Left lung (tissue), 10 donors: ENCODE results near the gene MAGT1. TPM values are rescaled to one million over a fixed set of nuclear protein-coding genes. Genes with fewer than 3 reads are reported as not detected.
"Not testable (repeated sequence)": the region's sequence is repeated elsewhere in the genome, so short reads cannot be mapped to it uniquely, and the experiment has no call there.

Experiments used
- ATAC-seq: fragments of 200-7000 bp; cut with Tn5 transposase; one replicate; pipeline ENCODE4 v1.9.1; 2020; ENCODE audit warnings: moderate library complexity
- DNase-seq, 4 donors: peaks; one replicate each; pipeline ENCODE4 v3.0.0-alpha.2; 2013 to 2020
- H3K27ac ChIP-seq, 2 donors: fragments of 200-600 bp; sonication (generic) in 1 of 2; one replicate each; pipeline versions ENCODE4 v1.5.0 to v1.8.0; 2020 to 2021
- H3K27me3 ChIP-seq, 2 donors: fragments of 200-600 bp; sonication (generic) in 1 of 2; one replicate each; pipeline versions ENCODE4 v1.5.0 to v1.8.0; 2020 to 2021
- H3K36me3 ChIP-seq, 2 donors: fragments of 200-600 bp; sonication (generic) in 1 of 2; one replicate each; pipeline versions ENCODE4 v1.5.0 to v1.8.0; 2020 to 2021
- H3K4me1 ChIP-seq, 2 donors: fragments of 200-600 bp; one replicate each; pipeline ENCODE4 v1.8.0; 2021
- H3K4me3 ChIP-seq, 2 donors: fragments of 200-600 bp; sonication (generic) in 1 of 2; one replicate each; pipeline versions ENCODE4 v1.5.0 to v1.8.0; 2020 to 2021; ENCODE audit warnings: mild to moderate bottlenecking in 1 of 2
- H3K9me3 ChIP-seq, 2 donors: fragments of 200-600 bp; sonication (generic) in 1 of 2; one replicate each; pipeline versions ENCODE4 v1.5.0 to v1.8.0; 2020 to 2021
- intact Hi-C, 2 donors: fragments of 100-400 bp; cut with DNase I; formaldehyde crosslinking; loops; one replicate each; pipeline versions ENCODE4 v1.11.2 to v1.14.2; 2022
- polyA plus RNA-seq, 6 donors: library from polyadenylated mRNA; unstranded; fragments of 120-200 nt; gene quantifications; one replicate each; pipeline ENCODE4 v1.2.1, GENCODE V29; 2013; ENCODE audit not compliant: insufficient read length in 6 of 6
- total RNA-seq, 2 donors: library from RNA; stranded (reverse); fragmentation: NEBNext Ultra II Directional; extraction: Animal tissue kit (Norgen Biotek cat#: 25700); gene quantifications; one replicate each; pipeline ENCODE4 v1.2.1, GENCODE V29; 2021
- TF ChIP-seq, protein P1 (sequence below), 2 donors: fragments of 200-600 bp; sonication (generic) in 1 of 2; IDR thresholded peaks; one replicate each; pipeline versions ENCODE4 v1.5.0 to v1.8.0; 2021; ENCODE audit warnings: antibody characterized with exemption in 2 of 2
- donor health status: DM: no; HTN: yes; CAD: no.
- donor health status: DM: no; HTN: no; CAD: no.

MAGT1 gene
- total and polyA plus RNA-seq, 8 donors: 61.1 to 90.6 (median 72.1) TPM

DNA sequence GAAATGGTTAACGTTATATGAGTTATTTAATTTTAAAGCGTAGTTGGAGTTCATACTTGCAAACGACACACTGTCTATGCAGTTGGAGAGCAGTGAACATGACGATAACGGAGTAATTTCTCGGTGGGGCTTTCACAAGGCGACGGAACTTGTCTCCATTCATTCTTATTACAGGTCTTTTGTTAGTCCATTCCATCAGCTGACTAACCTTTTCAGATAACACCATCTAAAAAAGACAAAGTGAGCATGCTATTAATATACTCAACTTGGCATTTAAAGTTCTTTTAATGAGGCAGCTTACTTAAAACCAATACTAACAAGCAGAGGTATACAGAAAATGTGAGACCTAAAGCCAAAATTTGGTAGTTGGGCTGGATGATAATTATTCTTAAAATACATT lies 19.9 kb downstream of the MAGT1 start:
- H3K27me3 ChIP-seq: no peaks in the 10 kb centered on the region
- no peaks in the 10 kb centered on the region for H3K4me1 ChIP-seq
- TF ChIP-seq, protein P1, sequence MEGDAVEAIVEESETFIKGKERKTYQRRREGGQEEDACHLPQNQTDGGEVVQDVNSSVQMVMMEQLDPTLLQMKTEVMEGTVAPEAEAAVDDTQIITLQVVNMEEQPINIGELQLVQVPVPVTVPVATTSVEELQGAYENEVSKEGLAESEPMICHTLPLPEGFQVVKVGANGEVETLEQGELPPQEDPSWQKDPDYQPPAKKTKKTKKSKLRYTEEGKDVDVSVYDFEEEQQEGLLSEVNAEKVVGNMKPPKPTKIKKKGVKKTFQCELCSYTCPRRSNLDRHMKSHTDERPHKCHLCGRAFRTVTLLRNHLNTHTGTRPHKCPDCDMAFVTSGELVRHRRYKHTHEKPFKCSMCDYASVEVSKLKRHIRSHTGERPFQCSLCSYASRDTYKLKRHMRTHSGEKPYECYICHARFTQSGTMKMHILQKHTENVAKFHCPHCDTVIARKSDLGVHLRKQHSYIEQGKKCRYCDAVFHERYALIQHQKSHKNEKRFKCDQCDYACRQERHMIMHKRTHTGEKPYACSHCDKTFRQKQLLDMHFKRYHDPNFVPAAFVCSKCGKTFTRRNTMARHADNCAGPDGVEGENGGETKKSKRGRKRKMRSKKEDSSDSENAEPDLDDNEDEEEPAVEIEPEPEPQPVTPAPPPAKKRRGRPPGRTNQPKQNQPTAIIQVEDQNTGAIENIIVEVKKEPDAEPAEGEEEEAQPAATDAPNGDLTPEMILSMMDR (IDR thresholded peaks at IDR 0.05): no peak
- DNase-seq (no peak), ATAC-seq (no peak)
- H3K4me3 ChIP-seq: no peak overlapping the region
- intact Hi-C loops: no loop called here
- H3K27ac ChIP-seq: no peak overlapping the region
- H3K9me3 ChIP-seq: no peaks in the 10 kb centered on the region
- H3K36me3 ChIP-seq: peaks cover 0 to 21% of the 10 kb centered on the region in 2 donors

DNA sequence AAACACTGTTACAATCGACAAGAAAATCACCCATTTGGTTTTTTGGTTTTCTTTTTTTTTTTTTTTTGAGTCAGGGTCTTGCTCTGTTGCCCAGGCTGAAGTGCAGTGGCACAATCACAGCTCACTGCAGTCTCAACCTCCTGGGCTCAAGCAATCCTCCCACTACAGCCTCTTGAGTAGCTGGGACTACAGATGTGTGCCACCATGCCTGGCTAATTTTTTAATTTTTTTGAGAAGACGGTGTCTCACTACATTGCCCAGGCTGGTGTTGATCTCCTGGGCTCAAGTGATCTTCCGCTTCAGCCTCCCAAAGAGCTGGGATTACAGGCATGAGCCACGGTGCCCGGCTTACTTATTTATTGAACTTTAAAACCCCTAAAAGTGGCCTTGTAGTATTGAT lies 63.7 kb downstream of the MAGT1 start:
- H3K27me3 ChIP-seq, DNase-seq, intact Hi-C loops, H3K27ac ChIP-seq, ATAC-seq, H3K4me3 ChIP-seq, H3K9me3 ChIP-seq, H3K4me1 ChIP-seq: not testable (repeated sequence)
- H3K36me3 ChIP-seq: peaks cover 0 to 31% of the 10 kb centered on the region in 2 donors

DNA sequence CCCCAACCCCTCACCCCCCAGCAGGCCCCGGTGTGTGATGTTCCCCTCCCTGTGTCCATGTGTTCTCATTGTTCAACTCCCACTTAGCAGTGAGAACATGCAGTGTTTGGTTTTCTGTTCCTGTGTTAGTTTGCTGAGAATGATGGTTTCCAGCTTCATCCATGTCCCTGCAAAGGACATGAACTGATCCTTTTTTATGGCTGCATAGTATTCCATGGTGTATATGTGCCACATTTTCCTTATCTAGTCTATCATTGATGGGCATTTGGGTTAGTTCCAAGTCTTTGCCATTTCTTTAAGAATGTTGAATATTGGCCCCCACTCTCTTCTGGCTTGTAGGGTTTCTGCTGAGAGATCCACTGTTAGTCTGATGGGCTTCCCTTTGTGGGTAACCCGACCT lies 73.2 kb downstream of the MAGT1 start:
- H3K4me3 ChIP-seq, intact Hi-C loops, H3K27me3 ChIP-seq, H3K9me3 ChIP-seq, H3K27ac ChIP-seq, DNase-seq, ATAC-seq, H3K4me1 ChIP-seq: not testable (repeated sequence)
- peaks cover 0 to 17% of the 10 kb centered on the region in 2 donors for H3K36me3 ChIP-seq

DNA sequence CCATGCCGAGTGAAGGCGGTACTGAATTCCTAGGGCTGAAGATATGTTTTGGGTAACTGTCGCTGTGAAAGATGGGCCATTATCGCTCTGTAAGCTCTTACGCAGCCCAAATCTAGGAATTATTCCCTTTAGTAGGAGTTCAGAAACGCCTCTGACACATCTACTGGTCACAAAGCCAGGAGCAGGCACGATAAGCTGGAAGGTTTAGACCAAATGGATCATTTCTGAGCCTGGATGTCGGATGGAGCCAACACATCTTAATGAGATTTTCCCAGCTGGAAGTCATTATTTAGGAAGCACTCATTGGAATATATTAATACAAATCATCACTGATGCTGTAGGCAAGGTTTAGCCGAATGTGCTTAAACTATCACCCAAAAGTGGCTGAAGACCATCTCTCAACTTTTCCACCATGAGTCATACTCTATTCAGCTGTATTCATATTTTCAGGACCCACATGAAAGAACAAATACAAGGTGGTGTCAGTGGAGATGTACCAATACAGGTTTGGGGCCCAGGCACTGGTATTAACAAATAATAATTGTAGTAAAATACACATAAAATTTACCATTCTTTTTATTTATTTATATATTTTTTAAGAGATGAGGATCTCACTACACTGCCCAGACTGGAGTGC lies 75.0 kb downstream of the MAGT1 start:
- no peak for ATAC-seq
- H3K4me1 ChIP-seq: no peaks in the 10 kb centered on the region

DNA sequence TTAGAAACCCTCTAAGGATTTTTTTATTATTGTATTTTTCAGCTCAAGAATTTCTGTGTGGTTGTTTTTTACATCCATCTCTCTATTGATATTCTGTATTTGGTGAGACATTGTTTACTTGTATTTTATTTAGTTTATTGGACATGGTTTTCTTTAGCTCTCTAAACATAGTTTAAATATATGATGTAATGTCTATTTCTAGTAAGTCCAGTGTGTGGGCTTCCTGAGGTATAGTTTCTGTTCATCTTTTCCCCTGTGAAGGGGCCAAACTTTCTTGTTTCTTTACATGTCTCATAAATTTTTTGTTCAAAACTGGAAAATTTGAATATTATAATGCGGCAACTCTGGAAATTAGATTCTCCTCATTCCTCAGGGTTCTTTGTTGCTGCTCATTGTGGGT lies 81.0 kb downstream of the MAGT1 start:
- intact Hi-C loops: no loop called here
- Histone ChIP-seq H3K36me3 (no peaks in the 10 kb centered on the region), H3K9me3 (peaks cover 0 to 2% of the 10 kb centered on the region in 2 donors)

More for the DNA sequence above, 75.0 kb downstream of the MAGT1 start:
- Histone ChIP-seq H3K27ac (no peak overlapping the region), H3K4me3 (no peak overlapping the region), H3K36me3 (peaks cover 0 to 10% of the 10 kb centered on the region in 2 donors), H3K9me3 (no peaks in the 10 kb centered on the region), H3K27me3 (no peaks in the 10 kb centered on the region)
- TF ChIP-seq, protein P1 (IDR thresholded peaks at IDR 0.05): no peak
- intact Hi-C loops: no loop called here
- DNase-seq: peak in 2 of 4 donors; percentile 0 to 5

DNA sequence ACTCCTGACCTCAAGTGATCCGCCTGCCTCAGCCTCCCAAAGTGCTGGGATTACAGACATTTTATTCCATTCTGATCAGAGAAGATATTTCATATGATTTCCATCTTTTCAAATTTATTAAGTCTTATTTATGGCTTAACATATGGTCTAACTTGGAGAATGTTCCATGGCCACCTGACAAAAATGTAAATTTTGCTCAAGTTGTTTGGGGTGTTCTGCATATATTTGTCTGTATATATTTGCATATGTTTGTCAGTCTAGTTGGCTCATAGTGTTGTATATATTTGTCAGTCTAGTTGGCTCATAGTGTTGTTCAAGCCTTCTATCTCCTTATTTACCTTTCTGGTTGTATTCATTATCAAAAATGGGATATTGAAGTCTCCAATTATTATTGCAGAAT lies 93.0 kb downstream of the MAGT1 start:
- DNase-seq (no peak), ATAC-seq (no peak)
- no peak overlapping the region for H3K4me3 ChIP-seq
- intact Hi-C loops: no loop called here
- H3K27me3 ChIP-seq: no peaks in the 10 kb centered on the region
- H3K27ac ChIP-seq: no peak overlapping the region
- H3K4me1 ChIP-seq: no peaks in the 10 kb centered on the region
- no peaks in the 10 kb centered on the region for H3K9me3 ChIP-seq
- no peaks in the 10 kb centered on the region for H3K36me3 ChIP-seq
- TF ChIP-seq, protein P1 (IDR thresholded peaks at IDR 0.05): no peak

More for the DNA sequence above, 81.0 kb downstream of the MAGT1 start:
- Histone ChIP-seq H3K4me1 (no peaks in the 10 kb centered on the region), H3K27ac (no peak overlapping the region), H3K27me3 (no peaks in the 10 kb centered on the region), H3K4me3 (no peak overlapping the region)
- ATAC-seq: no peak
- DNase-seq: no peak
- TF ChIP-seq, protein P1 (IDR thresholded peaks at IDR 0.05): no peak
